ENCODE results near the gene SYNGR1. TPM values are rescaled to one million over a fixed set of nuclear protein-coding genes. Genes with fewer than 3 reads are reported as not detected.
"Not testable (repeated sequence)": the region's sequence is repeated elsewhere in the genome, so short reads cannot be mapped to it uniquely, and the experiment has no call there.

SYNGR1 gene
- total and polyA plus RNA-seq, 2 experiments from 2014 or later: 30.9 to 37.0 TPM

GRCh38 chr22:39408807-39409206 lies 59.0 kb downstream of the SYNGR1 start:
- H3K36me3 ChIP-seq (ENCODE audit: insufficient read depth): no peaks in the 10 kb centered on the region
- H3K4me1 Mint-ChIP-seq: peaks cover 3% of the 10 kb centered on the region
- H2AFZ ChIP-seq: no peak overlapping the region
- DNase-seq (ENCODE audit: low spot score) (no peak), ATAC-seq (no peak)
- H3K4me3 ChIP-seq: no peak overlapping the region
- H3K9me3 Mint-ChIP-seq: no peaks in the 10 kb centered on the region
- H3K27me3 Mint-ChIP-seq (ENCODE audit: insufficient read depth, low read depth, poor library complexity): peaks cover 2% of the 10 kb centered on the region
- H3K27ac ChIP-seq (ENCODE audit: low read depth): no peak overlapping the region
- no peak overlapping the region for H3K4me3 Mint-ChIP-seq
- no peak for TF ChIP-seq ZNF114 (CRISPR knock-in tag; IDR thresholded peaks at IDR 0.05)
- TF ChIP-seq EZH2phosphoT487 (IDR thresholded peaks at IDR 0.05; ENCODE audit: unreplicated experiment): no peak
- no peak for TF ChIP-seq ZNF331 (CRISPR knock-in tag; IDR thresholded peaks at IDR 0.05; ENCODE audit: low read depth)
- TF ChIP-seq NANOG (IDR thresholded peaks at IDR 0.05; ENCODE audit: borderline replicate concordance): no peak
- H3K27me3 ChIP-seq (ENCODE audit: insufficient read depth): no peaks in the 10 kb centered on the region
- H4K20me1 ChIP-seq (replicated peaks; ENCODE audit: insufficient read depth): peaks cover 10% of the 10 kb centered on the region
- H3K9me2 ChIP-seq (ENCODE audit: insufficient read depth): no peaks in the 10 kb centered on the region; the same call in 1 of the 2 replicates
- peaks cover 7% of the 10 kb centered on the region; the same call in 2 of the 3 replicates for H3K36me3 Mint-ChIP-seq (ENCODE audit: low read depth)
- no peaks in the 10 kb centered on the region for H3F3A ChIP-seq (replicated peaks; ENCODE audit: low read depth)
- peaks cover 3% of the 10 kb centered on the region; the same call in 1 of the 2 replicates for H3K4me1 ChIP-seq (ENCODE audit: insufficient read depth)
- H3K79me2 ChIP-seq (replicated peaks; ENCODE audit: insufficient read depth): peaks cover 31% of the 10 kb centered on the region
- no peak overlapping the region for H3K4me2 ChIP-seq
- no peak overlapping the region for H3K27ac Mint-ChIP-seq

DNA sequence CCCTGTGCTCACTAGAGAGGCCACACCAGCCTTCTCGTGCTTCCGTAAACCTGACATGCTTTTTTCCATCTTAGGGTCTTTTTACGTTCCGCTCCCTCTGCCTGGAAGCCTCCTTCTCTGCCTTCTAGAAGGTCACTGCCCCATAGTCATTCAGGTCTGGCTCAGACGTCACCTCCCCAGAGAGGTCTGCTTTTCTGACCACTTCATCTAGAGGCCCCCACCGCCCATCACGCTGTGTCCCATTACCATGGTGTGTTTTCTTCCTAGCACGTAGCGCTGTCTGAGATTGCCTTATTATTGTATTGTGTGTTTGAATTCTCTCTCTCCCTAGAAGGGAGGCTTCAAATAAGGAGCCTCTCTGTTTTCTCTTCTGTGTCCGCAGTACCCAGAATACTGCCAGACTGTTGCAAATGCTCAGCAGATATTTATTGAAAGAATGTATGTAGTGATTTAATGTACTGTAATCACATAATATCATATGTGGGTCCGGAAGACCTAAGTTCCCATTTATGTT lies 59.8 kb downstream of the SYNGR1 start:
- Histone ChIP-seq H3K4me2 (no peak overlapping the region), H3K79me2 (replicated peaks; ENCODE audit: insufficient read depth) (peaks cover 25% of the 10 kb centered on the region), H3K4me1 (ENCODE audit: insufficient read depth) (peaks cover 3% of the 10 kb centered on the region; the same call in 1 of the 2 replicates), H4K20me1 (replicated peaks; ENCODE audit: insufficient read depth) (peaks cover 10% of the 10 kb centered on the region), H3F3A (replicated peaks; ENCODE audit: low read depth) (no peaks in the 10 kb centered on the region), H3K9me2 (ENCODE audit: insufficient read depth) (no peaks in the 10 kb centered on the region; the same call in 1 of the 2 replicates), H3K27me3 (ENCODE audit: insufficient read depth) (no peaks in the 10 kb centered on the region), H3K4me3 (no peak overlapping the region), H3K27ac (ENCODE audit: low read depth) (no peak overlapping the region), H2AFZ (no peak overlapping the region), H3K36me3 (ENCODE audit: insufficient read depth) (no peaks in the 10 kb centered on the region)
- no peak overlapping the region for H3K4me3 Mint-ChIP-seq
- ATAC-seq (no peak), DNase-seq (ENCODE audit: low spot score) (no peak)
- H3K27me3 Mint-ChIP-seq (ENCODE audit: insufficient read depth, low read depth, poor library complexity): peaks cover 7% of the 10 kb centered on the region
- H3K36me3 Mint-ChIP-seq (ENCODE audit: low read depth): peaks cover 4% of the 10 kb centered on the region; the same call in 1 of the 3 replicates
- peaks cover 3% of the 10 kb centered on the region for H3K4me1 Mint-ChIP-seq
- H3K9me3 Mint-ChIP-seq: no peaks in the 10 kb centered on the region
- no peak overlapping the region for H3K27ac Mint-ChIP-seq
- TF ChIP-seq CREB1 (CRISPR knock-in tag; IDR thresholded peaks at IDR 0.05; ENCODE audit: low read depth) (no peak), EZH2phosphoT487 (IDR thresholded peaks at IDR 0.05; ENCODE audit: unreplicated experiment) (no peak), NANOG (IDR thresholded peaks at IDR 0.05; ENCODE audit: borderline replicate concordance) (no peak), ZNF114 (CRISPR knock-in tag; IDR thresholded peaks at IDR 0.05) (no peak), JUNB (IDR thresholded peaks at IDR 0.05; ENCODE audit: unreplicated experiment) (no peak), EZH2 (IDR thresholded peaks at IDR 0.05; ENCODE audit: low read depth, unreplicated experiment) (no peak)
- TF ChIP-seq, protein P1, sequence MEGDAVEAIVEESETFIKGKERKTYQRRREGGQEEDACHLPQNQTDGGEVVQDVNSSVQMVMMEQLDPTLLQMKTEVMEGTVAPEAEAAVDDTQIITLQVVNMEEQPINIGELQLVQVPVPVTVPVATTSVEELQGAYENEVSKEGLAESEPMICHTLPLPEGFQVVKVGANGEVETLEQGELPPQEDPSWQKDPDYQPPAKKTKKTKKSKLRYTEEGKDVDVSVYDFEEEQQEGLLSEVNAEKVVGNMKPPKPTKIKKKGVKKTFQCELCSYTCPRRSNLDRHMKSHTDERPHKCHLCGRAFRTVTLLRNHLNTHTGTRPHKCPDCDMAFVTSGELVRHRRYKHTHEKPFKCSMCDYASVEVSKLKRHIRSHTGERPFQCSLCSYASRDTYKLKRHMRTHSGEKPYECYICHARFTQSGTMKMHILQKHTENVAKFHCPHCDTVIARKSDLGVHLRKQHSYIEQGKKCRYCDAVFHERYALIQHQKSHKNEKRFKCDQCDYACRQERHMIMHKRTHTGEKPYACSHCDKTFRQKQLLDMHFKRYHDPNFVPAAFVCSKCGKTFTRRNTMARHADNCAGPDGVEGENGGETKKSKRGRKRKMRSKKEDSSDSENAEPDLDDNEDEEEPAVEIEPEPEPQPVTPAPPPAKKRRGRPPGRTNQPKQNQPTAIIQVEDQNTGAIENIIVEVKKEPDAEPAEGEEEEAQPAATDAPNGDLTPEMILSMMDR (conservative IDR thresholded peaks at IDR 0.05; ENCODE audit: low read depth in 2 of 2): no peak

DNA sequence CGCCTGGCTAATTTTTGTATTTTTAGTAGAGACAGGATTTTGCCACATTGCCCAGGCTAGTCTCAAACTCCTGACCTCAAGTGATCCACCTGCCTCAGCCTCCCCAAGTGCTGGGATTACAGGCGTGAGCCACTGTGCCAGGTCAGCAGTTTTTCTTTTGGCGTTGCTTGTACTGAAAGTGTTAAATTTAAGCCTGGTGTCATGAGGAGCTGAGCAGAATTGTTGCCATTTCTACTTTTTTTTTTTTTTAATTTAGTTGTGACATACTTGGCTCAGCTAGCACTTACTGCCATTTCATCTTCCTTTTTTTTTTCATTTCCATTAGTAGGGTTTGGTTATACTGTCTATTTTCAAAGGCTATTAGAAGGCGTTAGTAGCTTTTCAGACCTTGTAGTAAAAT lies 60.5 kb downstream of the SYNGR1 start:
- no peaks in the 10 kb centered on the region; the same call in 1 of the 2 replicates for H3K4me1 ChIP-seq (ENCODE audit: insufficient read depth)
- no peaks in the 10 kb centered on the region for H3K9me3 Mint-ChIP-seq
- no peaks in the 10 kb centered on the region for H3K36me3 ChIP-seq (ENCODE audit: insufficient read depth)
- H3K4me1 Mint-ChIP-seq: peaks cover 3% of the 10 kb centered on the region; the same call in 2 of the 3 replicates
- no peak overlapping the region for H3K27ac ChIP-seq (ENCODE audit: low read depth)
- H4K20me1 ChIP-seq (replicated peaks; ENCODE audit: insufficient read depth): peaks cover 10% of the 10 kb centered on the region
- H3K4me3 Mint-ChIP-seq: no peak overlapping the region
- TF ChIP-seq, protein P1 (conservative IDR thresholded peaks at IDR 0.05; ENCODE audit: low read depth in 2 of 2): no peak
- ATAC-seq: no peak
- H2AFZ ChIP-seq: no peak overlapping the region
- no peak for DNase-seq (ENCODE audit: low spot score)
- no peak overlapping the region for H3K27ac Mint-ChIP-seq
- peaks cover 4% of the 10 kb centered on the region; the same call in 1 of the 3 replicates for H3K36me3 Mint-ChIP-seq (ENCODE audit: low read depth)
- H3K27me3 ChIP-seq (ENCODE audit: insufficient read depth): no peaks in the 10 kb centered on the region
- H3F3A ChIP-seq (replicated peaks; ENCODE audit: low read depth): no peaks in the 10 kb centered on the region
- no peaks in the 10 kb centered on the region; the same call in 1 of the 2 replicates for H3K9me2 ChIP-seq (ENCODE audit: insufficient read depth)
- H3K79me2 ChIP-seq (replicated peaks; ENCODE audit: insufficient read depth): peaks cover 25% of the 10 kb centered on the region
- peaks cover 7% of the 10 kb centered on the region for H3K27me3 Mint-ChIP-seq (ENCODE audit: insufficient read depth, low read depth, poor library complexity)
- no peak overlapping the region for H3K4me2 ChIP-seq
- no peak overlapping the region for H3K4me3 ChIP-seq

GRCh38 chr22:39411828-39412365 lies 62.1 kb downstream of the SYNGR1 start:
- not testable (repeated sequence) for H3K9me3 Mint-ChIP-seq; H3K36me3 Mint-ChIP-seq (ENCODE audit: low read depth); H3K9me2 ChIP-seq (ENCODE audit: insufficient read depth); H3K4me3 ChIP-seq; H3K27me3 Mint-ChIP-seq (ENCODE audit: insufficient read depth, low read depth, poor library complexity); H3K27ac ChIP-seq (ENCODE audit: low read depth); H3K4me1 ChIP-seq (ENCODE audit: insufficient read depth); ATAC-seq; H3K36me3 ChIP-seq (ENCODE audit: insufficient read depth); H3K4me3 Mint-ChIP-seq; H3F3A ChIP-seq (replicated peaks; ENCODE audit: low read depth); H2AFZ ChIP-seq; H3K4me2 ChIP-seq; H3K27me3 ChIP-seq (ENCODE audit: insufficient read depth); H3K4me1 Mint-ChIP-seq; H4K20me1 ChIP-seq (replicated peaks; ENCODE audit: insufficient read depth); DNase-seq (ENCODE audit: low spot score); H3K27ac Mint-ChIP-seq
- peaks cover 18% of the 10 kb centered on the region for H3K79me2 ChIP-seq (replicated peaks; ENCODE audit: insufficient read depth)
